ENCODE results near the gene M1AP.

The M1AP gene

GRCh38 chr2:74648009-74648443, at the start of gene M1AP:
Gene M1AP, minus strand, starts transcription at chr2:74648330. Its CDS starts 8,055 bp downstream, at chr2:74640275.
- FAIRE-seq (no peak), DNase-seq (ENCODE audit: low spot score) (no peak)

- DNase-seq (ENCODE audit: low spot score) (no peak), FAIRE-seq (no peak)
Measured at GRCh38 chr2:74696829-74697228, 48.7 kb upstream of the M1AP start.

- DNase-seq (ENCODE audit: low spot score) (no peak), FAIRE-seq (no peak)
Measured at GRCh38 chr2:74695663-74696062, 47.5 kb upstream of the M1AP start.

- DNase-seq (ENCODE audit: low spot score): no peak
- no peak for FAIRE-seq
Measured at GRCh38 chr2:74694281-74694680, 46.2 kb upstream of the M1AP start.

- FAIRE-seq: no peak
Measured at GRCh38 chr2:74693668-74694067, 45.5 kb upstream of the M1AP start.

GRCh38 chr2:74693213-74693612, 45.1 kb upstream of the M1AP start:
- DNase-seq (ENCODE audit: low spot score) (no peak), FAIRE-seq (no peak)

More at GRCh38 chr2:74693668-74694067, 45.5 kb upstream of the M1AP start:
- DNase-seq (ENCODE audit: low spot score): no peak

- no peak for DNase-seq (ENCODE audit: low spot score)
- FAIRE-seq: no peak
Measured at GRCh38 chr2:74691929-74692328, 43.8 kb upstream of the M1AP start.

GRCh38 chr2:74690571-74690970, 42.4 kb upstream of the M1AP start:
- DNase-seq (ENCODE audit: low spot score) (peak; percentile 61), FAIRE-seq (peak; percentile 80)

GRCh38 chr2:74689671-74690070, 41.5 kb upstream of the M1AP start:
- FAIRE-seq (no peak), DNase-seq (ENCODE audit: low spot score) (no peak)

GRCh38 chr2:74688881-74689280, 40.8 kb upstream of the M1AP start:
- FAIRE-seq (no peak), DNase-seq (ENCODE audit: low spot score) (no peak)

GRCh38 chr2:74685408-74685807, 37.3 kb upstream of the M1AP start:
- DNase-seq (ENCODE audit: low spot score) (no peak), FAIRE-seq (no peak)

- no peak for FAIRE-seq
Measured at GRCh38 chr2:74682501-74682900, 34.4 kb upstream of the M1AP start.

GRCh38 chr2:74679615-74680014, 31.5 kb upstream of the M1AP start:
- no peak for FAIRE-seq
- DNase-seq (ENCODE audit: low spot score): no peak

More at GRCh38 chr2:74682501-74682900, 34.4 kb upstream of the M1AP start:
- DNase-seq (ENCODE audit: low spot score): no peak

- FAIRE-seq (no peak), DNase-seq (ENCODE audit: low spot score) (no peak)
Measured at GRCh38 chr2:74676331-74676730, 28.2 kb upstream of the M1AP start.

- FAIRE-seq: no peak
- DNase-seq (ENCODE audit: low spot score): no peak
Measured at GRCh38 chr2:74675090-74675489, 27.0 kb upstream of the M1AP start.

GRCh38 chr2:74673826-74674528, 25.8 kb upstream of the M1AP start:
- no peak for FAIRE-seq
- no peak for DNase-seq (ENCODE audit: low spot score)

- DNase-seq (ENCODE audit: low spot score) (no peak), FAIRE-seq (no peak)
Measured at GRCh38 chr2:74671479-74671878, 23.3 kb upstream of the M1AP start.

GRCh38 chr2:74670263-74670662, 22.1 kb upstream of the M1AP start:
- FAIRE-seq (no peak), DNase-seq (ENCODE audit: low spot score) (no peak)

- no peak for DNase-seq (ENCODE audit: low spot score)
- no peak for FAIRE-seq
Measured at GRCh38 chr2:74668087-74668486, 20.0 kb upstream of the M1AP start.

GRCh38 chr2:74659462-74659861, 11.3 kb upstream of the M1AP start:
- DNase-seq (ENCODE audit: low spot score) (no peak), FAIRE-seq (no peak)

- FAIRE-seq (no peak), DNase-seq (ENCODE audit: low spot score) (no peak)
Measured at GRCh38 chr2:74658516-74658915, 10.4 kb upstream of the M1AP start.

GRCh38 chr2:74655579-74655978, 7.4 kb upstream of the M1AP start:
- DNase-seq (ENCODE audit: low spot score) (no peak), FAIRE-seq (no peak)
